ENCODE data around the gene CDC5L.
"Not testable (repeated sequence)": the region's sequence is repeated elsewhere in the genome, so short reads cannot be mapped to it uniquely, and the experiment has no call there.

Gene CDC5L

DNA sequence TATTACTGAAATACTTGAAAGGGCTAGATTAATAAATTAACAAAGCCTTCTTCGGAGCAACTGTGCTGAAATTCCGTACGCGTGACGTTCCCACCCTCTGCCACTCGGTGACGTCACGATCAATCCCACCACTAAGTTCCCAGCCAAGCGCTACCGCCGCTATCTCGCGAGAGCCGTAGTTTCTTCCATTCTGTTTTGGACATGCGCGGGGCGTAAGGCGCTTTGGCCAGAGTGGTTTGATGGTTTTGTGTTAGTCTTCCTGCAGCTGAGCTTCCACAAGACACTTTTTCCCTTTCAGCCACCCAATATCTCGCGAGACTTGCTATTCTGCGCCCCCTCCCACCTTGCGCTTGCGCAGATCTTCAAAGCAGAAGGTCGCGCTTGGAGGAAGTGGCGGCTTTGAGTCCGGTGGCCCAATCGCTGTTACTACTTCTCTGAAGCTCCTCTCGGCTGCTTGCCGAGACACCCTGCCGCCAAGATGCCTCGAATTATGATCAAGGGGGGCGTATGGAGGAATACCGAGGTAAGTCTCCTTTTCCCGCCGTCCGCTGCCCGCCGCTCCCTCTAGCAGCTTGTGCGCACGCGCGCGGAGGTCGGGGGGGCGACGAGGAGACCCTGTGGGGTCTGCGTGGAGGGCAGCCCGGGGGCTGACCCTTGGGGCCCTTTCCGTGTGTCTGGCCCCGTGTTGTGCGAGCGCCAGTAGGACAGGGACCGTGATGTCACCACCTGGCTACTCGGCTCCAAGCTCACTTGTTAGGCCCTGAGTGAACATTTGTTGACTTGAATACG, at the start of gene CDC5L:
CDC5L (plus strand) TSS at position 361 of the 789 bp plus-strand sequence; CDS start at position 479, 118 bp downstream.
- peak; percentile 95 for DNase-seq

DNA sequence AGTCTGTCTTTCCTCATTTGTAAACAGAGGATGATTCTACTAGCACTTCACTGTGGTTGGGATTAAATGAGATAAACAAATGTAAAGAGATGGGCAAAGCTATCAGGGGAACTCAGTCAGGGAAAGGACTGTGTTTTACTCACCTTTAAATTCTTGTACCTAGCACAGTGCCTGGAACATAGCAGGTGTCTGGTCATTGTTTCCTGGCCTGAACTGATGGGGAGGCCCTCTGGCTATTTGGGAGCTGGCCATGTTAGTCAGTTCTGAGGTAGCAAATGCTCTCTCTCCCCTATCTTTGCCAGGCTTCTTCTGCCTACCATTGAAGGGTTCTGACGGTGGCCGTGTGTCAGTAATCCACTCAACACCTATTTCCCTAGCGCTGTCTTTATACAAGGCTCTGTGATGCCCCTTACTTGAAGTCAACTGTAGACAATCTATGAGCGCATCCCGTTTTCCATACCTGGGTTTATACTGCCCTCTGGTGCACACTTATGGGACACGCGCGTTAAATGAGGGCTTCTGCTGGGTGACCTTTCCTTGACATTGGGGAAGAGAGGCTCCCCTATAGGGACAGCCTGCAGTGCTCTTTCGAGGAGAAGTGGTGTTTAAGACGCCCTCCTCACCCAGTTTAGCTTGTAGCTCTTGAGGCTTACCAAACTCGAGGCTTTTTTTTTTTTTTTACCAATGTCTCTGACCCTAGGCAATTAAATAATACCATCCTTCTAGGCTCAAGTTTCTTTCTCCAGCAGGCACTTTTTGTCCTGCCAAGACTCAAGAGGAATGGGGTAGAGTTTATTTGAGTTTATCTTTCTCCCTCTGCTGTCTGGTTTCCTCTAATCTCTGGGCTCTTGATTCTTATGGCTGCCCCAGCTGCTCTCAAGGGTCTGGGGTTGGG, 49.0 kb upstream of the CDC5L start:
- DNase-seq: peak; percentile 74

DNA sequence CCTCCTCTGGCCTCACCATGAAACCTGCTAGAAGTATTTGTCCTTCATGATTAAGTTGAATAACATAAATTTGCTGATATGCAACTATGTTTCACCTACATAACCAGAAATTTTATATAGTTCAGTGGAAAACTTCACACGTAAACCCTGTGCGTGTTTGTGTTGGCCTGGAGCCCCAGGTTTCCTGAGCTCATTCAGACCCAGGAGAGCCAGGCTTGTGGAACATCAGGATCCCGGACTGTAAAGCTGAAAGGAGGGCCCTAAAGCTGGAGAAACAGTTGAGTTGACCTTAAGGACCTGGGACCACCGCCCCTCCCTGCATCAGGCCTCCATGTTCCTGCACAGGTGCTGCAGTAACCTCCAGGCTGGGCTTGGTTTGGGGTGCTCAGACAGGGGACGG, 48.2 kb upstream of the CDC5L start:
- no peak for DNase-seq

DNA sequence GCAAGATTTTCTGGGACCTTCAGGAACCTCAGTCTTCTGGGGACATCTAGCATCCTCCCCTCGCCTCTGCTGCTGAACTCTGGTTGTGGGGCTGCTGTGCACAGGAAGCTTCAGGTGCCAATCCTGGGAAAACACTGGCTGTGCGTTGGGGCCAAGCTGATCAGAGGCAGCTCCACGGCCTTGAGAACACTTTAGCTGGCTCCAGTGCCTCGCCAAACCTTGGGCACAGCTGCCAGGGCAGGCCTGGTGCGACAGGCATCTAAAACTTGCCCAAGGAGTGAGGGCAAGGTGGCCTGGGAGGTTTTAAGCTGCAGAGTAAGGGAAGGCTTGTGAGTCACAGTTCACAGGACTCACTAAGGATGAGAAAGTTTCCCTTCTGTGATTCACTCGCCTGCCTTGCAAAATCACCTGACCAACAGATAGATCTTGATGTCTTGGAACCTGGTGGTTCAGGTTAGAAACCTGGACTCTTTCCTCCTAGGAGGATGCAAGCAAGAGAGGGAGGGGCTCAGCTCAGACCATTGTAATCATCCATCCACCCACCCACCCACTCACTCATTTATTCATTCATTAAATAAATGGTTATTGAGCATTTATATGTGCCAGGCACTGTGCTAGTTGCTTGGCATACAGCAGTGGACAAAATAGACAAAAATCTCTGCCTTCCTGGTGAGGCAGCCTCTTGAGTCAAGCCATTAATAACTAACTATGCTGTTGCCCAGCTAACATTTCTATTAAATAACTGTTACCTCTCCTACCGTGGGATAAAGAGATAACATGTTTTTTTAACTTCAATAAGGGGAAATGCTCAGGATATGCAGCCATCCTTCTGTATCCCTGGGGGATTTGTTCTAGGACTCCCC, 47.5 kb upstream of the CDC5L start:
- DNase-seq: no peak

DNA sequence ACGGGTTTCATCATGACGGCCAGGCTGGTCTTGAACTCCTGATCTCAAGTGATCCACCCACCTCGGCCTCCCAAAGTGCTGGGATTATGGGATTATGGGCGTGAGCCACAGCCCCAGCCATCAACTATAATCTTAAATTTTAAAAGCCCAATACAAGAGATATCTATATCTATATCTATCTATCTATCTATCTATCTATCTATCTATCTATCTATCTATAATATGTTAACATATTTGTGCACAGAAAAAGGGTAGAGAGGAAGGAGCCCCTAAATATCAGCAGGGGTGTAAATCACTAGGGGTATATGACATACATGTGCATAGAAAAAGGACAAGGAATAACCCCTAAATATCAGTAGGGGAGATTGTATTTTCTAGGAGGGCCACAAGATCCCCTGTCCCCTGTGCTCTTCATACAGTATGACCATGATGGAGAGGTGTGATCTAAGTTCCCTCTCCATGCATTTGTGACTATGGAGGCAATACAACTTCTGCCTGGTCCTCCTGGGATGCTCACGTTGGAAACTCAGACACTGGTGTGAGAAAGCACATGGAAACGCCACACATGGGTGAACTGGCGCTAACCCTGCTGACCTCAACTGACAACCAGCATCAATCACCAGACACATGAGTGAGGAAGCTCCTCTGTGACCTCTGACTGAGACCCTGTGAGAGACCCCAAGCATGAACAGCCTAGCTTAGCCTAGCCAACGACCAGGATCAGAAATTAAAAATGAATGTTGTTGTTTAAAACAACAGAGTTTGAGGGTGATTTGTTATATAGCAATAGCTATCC, 46.2 kb upstream of the CDC5L start:
- no peak for DNase-seq

DNA sequence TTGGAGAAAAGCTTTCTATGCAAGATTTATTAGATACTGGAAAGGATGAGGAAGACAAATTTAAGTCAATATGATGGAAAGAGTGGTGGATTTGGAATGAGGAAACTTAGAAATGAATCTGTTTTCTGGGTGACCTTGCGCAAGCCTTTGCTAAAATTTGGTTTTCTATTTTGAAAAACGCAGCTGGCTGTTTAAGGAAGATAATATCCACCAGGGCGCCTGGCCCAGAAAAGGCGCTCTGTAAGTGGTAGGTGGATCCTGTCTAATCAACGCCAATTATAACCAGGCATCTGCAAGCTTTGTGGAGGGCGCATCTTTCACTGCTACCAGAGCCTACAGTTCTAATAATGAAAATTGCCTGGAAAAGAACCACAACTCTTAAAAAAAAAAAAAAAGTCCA, 45.5 kb upstream of the CDC5L start:
- DNase-seq: no peak

DNA sequence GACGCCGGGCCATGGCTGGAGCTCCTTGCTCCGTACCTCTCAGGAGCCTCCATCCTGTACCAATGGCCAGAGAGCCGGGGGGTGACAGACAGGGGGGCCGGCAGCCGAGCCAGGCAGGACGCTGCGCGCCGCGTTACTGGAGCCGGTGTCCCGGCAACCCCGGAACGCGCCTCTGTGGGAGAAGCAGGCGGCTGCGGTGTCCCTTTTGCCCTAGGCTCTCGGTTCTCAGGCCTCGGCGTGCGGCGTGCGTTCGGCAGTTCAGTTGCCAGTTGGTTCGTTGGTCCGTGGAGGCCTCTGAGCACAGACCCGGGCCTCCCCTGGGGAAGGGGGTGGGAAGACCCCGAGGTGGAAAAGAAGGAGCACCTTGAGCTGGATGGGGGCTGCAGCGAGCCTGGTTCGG, 45.0 kb upstream of the CDC5L start, which contains the start of gene SPATS1:
SPATS1 (plus strand) TSS at position 162 of the 400 bp plus-strand sequence. CDS start 446 bp downstream, outside the sequence.
- no peak for DNase-seq

DNA sequence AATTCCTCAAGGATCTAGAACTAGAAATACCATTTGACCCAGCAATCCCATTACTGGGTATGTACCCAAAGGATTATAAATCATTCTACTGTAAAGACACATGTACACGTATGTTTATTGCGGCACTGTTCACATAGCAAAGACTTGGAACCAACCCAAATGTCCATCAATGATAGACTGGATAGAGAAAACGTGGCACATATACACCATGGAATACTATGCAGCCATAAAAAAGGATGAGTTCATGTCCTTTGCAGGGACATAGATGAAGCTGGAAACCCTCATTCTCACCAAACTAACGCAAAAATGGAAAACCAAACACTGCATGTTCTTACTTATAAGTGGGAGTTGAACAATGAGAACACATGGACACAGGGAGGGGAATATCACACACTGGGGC, 40.7 kb upstream of the CDC5L start:
- not testable (repeated sequence) for DNase-seq

DNA sequence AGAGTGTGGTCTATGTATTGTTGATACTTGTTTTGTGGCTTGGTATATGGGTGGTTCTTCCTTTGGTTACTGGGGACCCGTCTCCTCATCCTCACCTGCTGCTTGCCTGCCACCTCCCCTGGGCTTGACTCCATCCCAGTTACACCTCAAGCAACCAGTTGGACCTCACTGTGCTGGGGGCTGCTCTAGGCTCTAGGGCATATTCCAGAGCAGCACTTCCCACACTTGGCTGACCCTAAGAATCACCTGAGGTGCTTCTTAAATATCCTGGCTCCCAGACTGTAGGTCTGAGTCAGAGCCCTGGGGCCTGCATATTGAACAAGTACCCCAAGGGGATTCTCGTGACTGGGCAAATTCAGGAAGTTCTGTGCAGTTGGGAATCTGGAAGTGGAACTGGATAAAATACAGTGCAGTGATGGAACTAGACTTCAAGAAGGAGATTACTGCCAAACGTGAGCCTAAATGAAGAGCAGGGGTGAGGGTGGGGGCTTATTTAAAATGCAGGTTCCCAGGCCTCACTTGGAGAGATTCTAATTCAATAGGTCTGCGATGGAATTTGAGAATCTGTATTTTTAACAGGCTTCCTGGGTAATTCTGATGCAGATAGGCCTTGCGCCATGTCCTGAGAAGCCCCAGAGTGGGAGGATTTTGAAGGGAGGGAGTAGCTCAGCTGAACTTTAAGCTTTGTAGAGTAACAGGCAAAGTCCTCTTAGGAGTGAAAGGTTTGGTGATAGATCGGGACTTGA, 37.4 kb upstream of the CDC5L start:
- DNase-seq: no peak

DNA sequence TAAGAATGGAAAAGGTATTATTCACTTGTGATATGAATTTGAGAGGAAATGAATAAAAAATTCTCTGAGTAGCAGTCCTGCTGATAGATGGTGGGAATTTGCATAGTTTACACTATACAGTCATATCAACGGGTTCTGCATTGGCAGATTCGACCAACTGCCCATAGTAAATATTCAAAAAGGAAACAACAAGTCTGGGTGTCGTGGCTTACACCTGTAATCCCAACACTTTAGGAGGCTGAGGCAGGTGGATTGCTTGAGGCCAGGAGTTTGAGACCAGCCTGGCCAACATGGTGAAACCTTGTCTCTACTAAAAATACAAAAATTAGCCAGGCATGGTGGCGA, 36.9 kb upstream of the CDC5L start:
- not testable (repeated sequence) for DNase-seq

DNA sequence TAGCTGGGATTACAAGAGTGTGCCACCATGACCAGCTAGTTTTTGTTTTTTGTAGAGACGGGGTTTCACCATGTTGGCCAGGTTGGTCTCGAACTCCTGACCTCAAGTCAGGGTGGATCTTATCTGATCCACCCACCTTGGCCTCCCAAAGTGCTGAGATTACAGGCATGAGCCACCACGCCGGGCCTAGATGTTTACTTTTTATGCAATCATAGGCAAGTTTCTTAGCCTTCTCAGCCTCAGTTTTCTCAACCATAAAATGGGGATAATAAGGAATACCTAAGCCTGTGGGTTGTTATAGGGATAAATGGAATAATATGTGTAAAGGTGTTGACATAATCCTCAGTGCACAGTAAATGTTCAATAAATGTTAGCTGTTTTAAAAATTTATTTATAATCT, 35.2 kb upstream of the CDC5L start:
- DNase-seq: no peak

DNA sequence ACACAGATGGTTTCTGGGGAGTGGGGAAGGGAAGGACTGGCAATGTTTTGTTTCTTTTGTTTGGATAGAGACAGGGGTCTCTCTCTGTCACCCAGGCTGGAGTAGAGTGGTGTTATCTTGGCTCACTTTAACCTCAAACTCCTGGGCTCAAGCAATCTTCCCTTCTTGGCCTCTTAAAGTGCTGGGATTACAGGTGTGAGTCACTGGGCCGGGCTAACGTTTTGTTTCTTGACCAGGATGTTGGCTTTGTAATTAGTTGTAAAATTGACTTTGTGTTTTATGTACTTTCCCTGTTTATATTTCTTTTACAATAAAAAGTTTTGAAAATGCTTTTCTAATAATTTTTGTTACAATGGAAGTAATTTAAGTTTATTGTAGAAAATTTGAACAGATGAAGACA, 34.2 kb upstream of the CDC5L start:
- no peak for DNase-seq

DNA sequence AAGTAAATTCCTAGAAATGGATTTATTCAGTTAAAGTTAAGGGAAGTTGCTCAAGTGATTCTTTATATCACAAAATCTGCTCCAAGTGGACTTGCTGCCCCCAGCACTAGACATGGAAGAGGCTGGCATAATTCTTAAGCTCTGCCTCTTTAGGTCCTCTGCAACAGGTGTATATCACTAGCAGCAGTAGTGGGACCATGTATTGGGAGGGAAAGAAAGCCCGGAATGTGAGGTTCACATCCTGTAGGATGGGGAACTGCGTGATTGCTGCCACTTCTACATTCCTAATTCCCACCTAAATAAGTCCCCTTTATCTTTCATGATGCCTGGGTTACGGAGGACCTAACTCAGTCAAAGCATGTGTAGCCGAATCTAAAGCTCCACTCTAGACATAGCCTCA, 31.9 kb upstream of the CDC5L start:
- DNase-seq: no peak

DNA sequence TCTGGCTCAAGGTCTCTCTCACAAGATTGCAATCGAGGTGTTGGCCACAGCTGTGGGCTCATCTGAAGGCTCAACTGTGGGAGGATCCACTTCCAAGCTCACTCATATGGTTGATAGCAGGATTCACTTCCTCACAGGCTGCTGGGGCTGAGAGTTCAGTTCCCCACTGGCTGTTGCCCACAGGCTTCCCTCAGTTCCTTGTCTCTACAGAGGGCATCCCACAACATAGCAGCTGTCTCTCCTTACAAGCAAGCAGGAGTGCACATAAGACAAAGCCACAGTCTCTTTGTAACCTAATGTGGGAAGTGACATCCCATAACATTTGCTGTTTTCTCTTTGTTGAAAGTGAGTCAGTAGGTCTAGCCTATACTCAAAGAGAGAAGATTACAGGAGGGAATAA, 31.0 kb upstream of the CDC5L start:
- DNase-seq: no peak

DNA sequence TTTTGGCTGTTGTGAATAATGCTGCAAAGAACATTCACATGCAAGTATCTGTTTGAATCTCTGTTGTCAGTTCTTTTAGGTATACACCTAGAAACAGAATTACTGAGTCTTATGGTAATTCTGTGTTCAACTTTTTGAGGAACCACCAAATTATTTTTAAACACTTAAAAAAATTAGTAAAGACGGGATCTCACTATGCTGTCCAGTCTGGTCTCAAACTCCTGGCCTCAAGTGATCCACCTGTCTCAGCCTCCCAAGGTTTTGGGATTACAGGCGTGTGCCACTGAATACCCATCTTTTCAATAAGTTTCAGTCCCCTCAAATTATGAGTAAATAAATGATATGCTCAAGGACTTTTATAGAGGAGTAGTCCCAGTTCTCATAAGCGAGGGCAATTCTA, 27.5 kb upstream of the CDC5L start:
- DNase-seq: no peak

DNA sequence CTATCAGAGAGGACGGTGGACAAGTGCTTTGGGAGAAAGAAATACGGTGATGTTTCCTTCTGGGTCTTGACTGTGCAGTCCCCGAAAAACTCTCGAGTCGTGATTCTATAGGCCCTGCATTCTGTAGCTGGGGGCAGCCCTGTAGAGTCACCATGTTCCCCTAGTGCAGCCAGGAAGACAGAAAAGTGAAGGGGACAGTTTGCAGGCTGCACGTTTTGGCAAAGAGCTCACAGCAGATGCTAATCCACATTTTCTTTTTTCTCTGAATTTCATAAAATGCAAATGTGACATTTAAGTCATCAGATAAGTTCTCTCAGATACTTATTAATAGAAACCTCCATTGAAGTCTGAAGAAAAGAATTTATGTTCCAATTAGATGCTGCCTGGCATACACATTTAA, 25.6 kb upstream of the CDC5L start:
- no peak for DNase-seq

DNA sequence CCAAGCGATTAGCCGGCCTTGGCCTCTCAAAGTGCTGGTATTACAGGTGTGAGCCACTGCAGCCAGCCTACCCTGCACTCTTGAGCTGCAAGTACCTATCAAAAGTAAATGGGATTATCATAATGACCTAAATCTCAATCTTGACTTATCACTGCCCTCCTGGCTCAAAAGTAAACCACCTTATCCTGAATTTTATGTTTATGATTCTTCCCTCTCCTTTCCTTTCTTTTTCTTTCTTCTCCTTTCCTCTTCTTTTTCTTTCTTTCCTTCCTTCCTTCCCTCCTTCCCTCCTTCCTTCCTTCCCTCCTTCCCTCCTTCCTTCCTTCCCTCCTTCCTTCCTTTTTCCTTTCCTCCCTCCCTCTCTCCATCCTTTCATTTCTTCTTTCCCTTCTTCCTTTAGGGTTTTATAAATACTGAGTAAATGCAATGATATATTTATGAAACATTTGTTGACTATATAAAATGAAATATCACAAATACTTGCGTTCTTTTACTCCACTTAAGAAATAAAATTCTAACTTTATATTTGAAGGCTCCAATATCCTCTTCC, 24.1 kb upstream of the CDC5L start:
- DNase-seq: no peak

DNA sequence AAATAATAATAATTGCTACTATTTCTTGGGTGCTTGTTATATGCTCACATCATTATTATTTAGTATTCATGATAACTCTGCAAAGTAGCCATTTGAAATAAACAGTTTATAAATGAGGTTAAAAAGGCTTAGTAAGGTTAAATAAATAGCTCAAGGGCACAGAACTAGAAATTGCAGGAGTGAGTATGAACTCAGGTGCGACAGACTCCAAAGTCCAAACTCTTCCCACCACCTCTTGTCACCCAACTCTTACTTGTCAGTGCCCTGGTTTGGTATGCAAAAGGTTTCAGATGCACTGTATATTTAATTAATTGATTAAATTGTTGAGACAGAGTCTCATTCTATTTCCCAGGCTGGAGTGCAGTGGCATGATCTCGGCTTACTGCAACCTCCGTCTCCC, 20.7 kb upstream of the CDC5L start:
- no peak for DNase-seq

DNA sequence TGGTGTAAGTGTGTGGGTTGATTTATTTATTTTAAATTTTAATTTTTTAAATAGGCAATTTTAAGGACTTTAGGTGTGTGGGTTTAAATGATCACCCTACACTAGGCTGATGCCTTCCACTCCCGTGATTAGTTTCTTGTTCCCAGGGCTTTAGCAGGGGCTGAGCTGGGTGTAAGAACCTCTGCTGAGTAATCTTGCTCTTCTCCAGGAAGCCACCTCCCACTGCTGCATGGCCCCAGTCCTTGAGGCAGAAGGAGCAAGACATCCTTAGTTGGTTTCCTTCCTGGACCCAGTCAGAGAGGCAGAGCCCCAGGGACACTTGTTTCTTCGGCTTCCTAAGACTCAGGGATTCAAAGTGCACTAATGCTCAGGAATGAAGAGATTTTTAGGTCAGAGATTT, 19.8 kb upstream of the CDC5L start:
- DNase-seq: no peak

DNA sequence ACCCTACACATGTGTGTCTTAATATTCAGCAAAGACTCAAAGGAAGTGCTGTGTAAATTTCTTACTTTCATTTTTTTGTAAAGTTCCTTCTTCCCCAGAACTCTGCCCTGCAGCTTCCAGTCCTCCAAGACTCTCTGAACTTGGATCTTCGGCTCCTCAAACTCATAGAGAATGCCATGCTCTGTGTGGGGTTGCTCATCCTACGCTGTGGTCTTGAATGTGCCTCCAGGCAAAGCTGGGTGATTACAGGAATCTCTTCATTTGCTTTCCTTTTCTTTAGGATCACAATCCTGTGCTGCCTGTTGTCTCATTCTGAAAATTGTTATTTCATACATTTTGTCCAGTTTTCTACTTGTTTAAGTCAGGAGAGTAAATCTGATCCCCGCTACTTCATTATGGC, 14.5 kb upstream of the CDC5L start:
- DNase-seq: no peak

DNA sequence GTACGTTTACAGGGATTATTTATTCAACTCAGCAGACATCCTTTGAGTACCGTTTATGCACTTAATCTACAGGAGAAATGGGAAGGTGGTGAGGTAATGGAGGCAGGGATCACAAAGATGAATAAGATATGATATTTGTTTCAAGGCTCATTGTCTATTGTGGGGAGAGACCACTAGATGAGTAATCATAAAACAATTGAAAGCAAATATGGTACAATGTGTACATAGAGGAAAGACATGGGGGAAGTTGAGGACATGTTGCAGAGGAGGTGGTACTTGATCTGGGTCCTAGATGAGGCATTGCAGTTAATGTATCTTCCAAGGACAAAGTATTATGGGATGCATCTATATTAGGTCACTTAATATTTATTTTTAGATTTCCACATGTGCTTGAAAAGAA, 13.7 kb upstream of the CDC5L start:
- DNase-seq: no peak
